OCI-LY7 (cell line): ENCODE results near the gene LHPP. TPM values are rescaled to one million over a fixed set of nuclear protein-coding genes. Genes with fewer than 3 reads are reported as not detected.

Experiments
- BruUV-seq: library from RNA; stranded (reverse); fragments of 400-500 nt; replicated peaks from 2 replicates; lab custom pipeline; 2021; lab: Mats Ljungman, UMichigan
- CTCF ChIA-PET: fragments of 300-600 bp; sonication (Branson Sonifier 250); formaldehyde crosslinking; loops from one replicate; lab custom pipeline; 2022; ENCODE audit warnings: antibody characterized with exemption; ENCODE audit not compliant: unreplicated experiment; lab: Charles Lee
- POLR2A ChIA-PET: fragments of 300-600 bp; sonication (Branson Sonifier 250); formaldehyde crosslinking; loops from one replicate; lab custom pipeline; 2022; ENCODE audit warnings: antibody characterized with exemption; lab: Charles Lee
- DNase-seq: peaks from one replicate; pipeline ENCODE4 v3.0.0-alpha.2; 2015; ENCODE audit warnings: low spot score
- H2AFZ ChIP-seq: fragments of 200-600 bp; sonication (generic), shearing (Covaris generic); 2 replicates; pipeline ENCODE4 v1.6.1; 2014; ENCODE audit warnings: mild to moderate bottlenecking, antibody characterized with exemption, low read length, moderate library complexity
- H3K27ac ChIP-seq: fragments of 200-600 bp; sonication (generic); 2 replicates; pipeline ENCODE4 v1.5.1; 2014; ENCODE audit warnings: mixed run types, low read depth, mild to moderate bottlenecking, moderate library complexity, low read length, inconsistent platforms; ENCODE audit not compliant: poor library complexity, severe bottlenecking
- H3K36me3 ChIP-seq: fragments of 200-600 bp; sonication (generic); 2 replicates; pipeline ENCODE4 v1.6.1; 2014; ENCODE audit warnings: mild to moderate bottlenecking, antibody characterized with exemption, low read length, moderate library complexity, mixed read lengths; ENCODE audit not compliant: insufficient read depth
- H3K4me1 ChIP-seq: fragments of 200-600 bp; sonication (generic); 2 replicates; pipeline ENCODE4 v1.5.1; 2014; ENCODE audit warnings: mild to moderate bottlenecking, low read length; ENCODE audit not compliant: insufficient read depth, poor library complexity, severe bottlenecking
- H3K4me2 ChIP-seq: fragments of 200-600 bp; sonication (generic); 2 replicates; pipeline ENCODE4 v1.6.1; 2014; ENCODE audit warnings: mild to moderate bottlenecking, low read length
- H3K4me3 ChIP-seq: fragments of 200-600 bp; sonication (generic); 2 replicates; pipeline ENCODE4 v1.5.1; 2014; ENCODE audit warnings: mild to moderate bottlenecking, low read depth, low read length; ENCODE audit not compliant: poor library complexity, severe bottlenecking
- H3K79me2 ChIP-seq: fragments of 200-600 bp; sonication (generic); 2 replicates; pipeline ENCODE4 v1.6.1; 2016; ENCODE audit warnings: low read depth, mild to moderate bottlenecking, low read length, moderate library complexity, mixed read lengths; ENCODE audit not compliant: insufficient read depth
- H3K9me2 ChIP-seq: fragments of 200-600 bp; sonication (generic); 2 replicates; pipeline ENCODE4 v1.6.1; 2016; ENCODE audit warnings: mild to moderate bottlenecking, low read length, mixed read lengths; ENCODE audit not compliant: insufficient read depth
- H3K9me3 ChIP-seq: fragments of 200-600 bp; sonication (generic); 2 replicates; pipeline ENCODE4 v1.6.1; 2014; ENCODE audit warnings: mild to moderate bottlenecking, mixed run types, low read length, mixed read lengths
- H4K20me1 ChIP-seq: fragments of 200-600 bp; sonication (generic); 2 replicates; pipeline ENCODE4 v1.6.1; 2014; ENCODE audit warnings: mild to moderate bottlenecking, antibody characterized with exemption, low read length, moderate library complexity, mixed read lengths; ENCODE audit not compliant: insufficient read depth
- EZH2phosphoT487 ChIP-seq: fragments of 200-600 bp; sonication (generic); IDR thresholded peaks from 2 replicates; pipeline ENCODE4 v1.6.1; 2018; ENCODE audit warnings: low read depth, borderline replicate concordance, mild to moderate bottlenecking, mixed run types, antibody characterized with exemption, low read length, moderate library complexity, mixed read lengths
- intact Hi-C: fragments of 100-400 bp; cut with micrococcal nuclease; formaldehyde crosslinking; loops from one replicate; pipeline ENCODE4 v1.10.0; 2022; ENCODE audit not compliant: unreplicated experiment
- total RNA-seq, 2 experiments: library from RNA; depleted of rRNA in 1 of 2; stranded (reverse); fragments of >200 nt in 1 of 2; shearing (Covaris generic) in 1 of 2; gene quantifications; 2 replicates each; pipeline ENCODE4 v1.2.3, GENCODE V29; 2014 to 2022
- TF ChIP-seq, protein P1 (sequence below): fragments of 200-600 bp; sonication (generic); conservative IDR thresholded peaks from 2 replicates; pipeline ENCODE4 v1.5.1; 2014; ENCODE audit warnings: mild to moderate bottlenecking, antibody characterized with exemption, low read length, moderate library complexity, mixed read lengths

The LHPP gene
- total RNA-seq, 2 experiments from 2014 or later: 30.3 to 65.2 TPM

DNA sequence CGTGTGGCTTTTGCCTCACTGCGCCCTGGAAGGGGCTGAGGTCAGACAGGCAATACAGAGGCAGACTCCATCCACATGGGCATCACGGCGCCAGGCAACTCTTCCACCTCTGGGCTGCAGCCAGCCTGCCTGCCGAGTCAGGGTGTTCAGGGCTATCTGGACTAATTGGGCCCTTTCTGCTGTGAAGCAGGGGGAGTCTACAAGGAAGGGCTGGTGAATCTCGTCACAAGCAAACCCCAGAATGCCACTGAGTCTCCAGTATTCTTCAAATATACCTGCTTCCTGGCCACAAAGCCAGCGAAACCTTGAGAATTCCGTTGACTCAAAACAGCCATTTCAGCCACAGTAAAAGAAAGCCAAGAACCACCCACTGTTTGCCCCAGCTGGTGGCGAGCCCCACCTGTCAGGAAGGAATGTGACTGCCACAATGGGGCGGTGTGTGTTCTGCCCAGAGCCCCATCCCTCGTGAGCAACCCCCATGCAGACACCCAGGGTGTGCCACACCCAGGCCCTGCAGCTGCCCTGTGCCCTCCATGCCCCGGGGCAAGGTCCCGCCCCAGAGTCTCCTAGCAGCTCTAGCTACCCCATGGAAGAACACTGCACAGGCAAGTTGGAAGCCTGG is 165.2 kb downstream of the LHPP start:
- Histone ChIP-seq H3K79me2 (no peaks in the 10 kb centered on the region), H3K9me3 (no peaks in the 10 kb centered on the region), H3K27ac (peak overlapping the region; percentile 7), H3K9me2 (no peaks in the 10 kb centered on the region), H3K36me3 (peaks cover 10% of the 10 kb centered on the region; the same call in 1 of the 2 replicates), H3K4me3 (no peak overlapping the region), H2AFZ (no peak overlapping the region), H4K20me1 (no peaks in the 10 kb centered on the region), H3K4me1 (peaks cover 21% of the 10 kb centered on the region), H3K4me2 (no peak overlapping the region; the same call in 1 of the 2 replicates)
- no peak for DNase-seq
- no peak for TF ChIP-seq EZH2phosphoT487
- TF ChIP-seq, protein P1, sequence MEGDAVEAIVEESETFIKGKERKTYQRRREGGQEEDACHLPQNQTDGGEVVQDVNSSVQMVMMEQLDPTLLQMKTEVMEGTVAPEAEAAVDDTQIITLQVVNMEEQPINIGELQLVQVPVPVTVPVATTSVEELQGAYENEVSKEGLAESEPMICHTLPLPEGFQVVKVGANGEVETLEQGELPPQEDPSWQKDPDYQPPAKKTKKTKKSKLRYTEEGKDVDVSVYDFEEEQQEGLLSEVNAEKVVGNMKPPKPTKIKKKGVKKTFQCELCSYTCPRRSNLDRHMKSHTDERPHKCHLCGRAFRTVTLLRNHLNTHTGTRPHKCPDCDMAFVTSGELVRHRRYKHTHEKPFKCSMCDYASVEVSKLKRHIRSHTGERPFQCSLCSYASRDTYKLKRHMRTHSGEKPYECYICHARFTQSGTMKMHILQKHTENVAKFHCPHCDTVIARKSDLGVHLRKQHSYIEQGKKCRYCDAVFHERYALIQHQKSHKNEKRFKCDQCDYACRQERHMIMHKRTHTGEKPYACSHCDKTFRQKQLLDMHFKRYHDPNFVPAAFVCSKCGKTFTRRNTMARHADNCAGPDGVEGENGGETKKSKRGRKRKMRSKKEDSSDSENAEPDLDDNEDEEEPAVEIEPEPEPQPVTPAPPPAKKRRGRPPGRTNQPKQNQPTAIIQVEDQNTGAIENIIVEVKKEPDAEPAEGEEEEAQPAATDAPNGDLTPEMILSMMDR: no peak
- intact Hi-C loops: loop anchor here (10.0 kb wide), 1 partner anchor 198 kb away; no protein-coding TSS in a partner anchor
- ChIA-PET POLR2A (interaction anchor here (1.3 kb wide), 1 partner anchor 115 kb away, joined by 4 read pairs; no protein-coding TSS in a partner anchor), CTCF (interaction anchor here (0.6 kb wide), 1 partner anchor 81 kb away, joined by 3 read pairs; no protein-coding TSS in a partner anchor)
- BruUV-seq: no TSS peak

DNA sequence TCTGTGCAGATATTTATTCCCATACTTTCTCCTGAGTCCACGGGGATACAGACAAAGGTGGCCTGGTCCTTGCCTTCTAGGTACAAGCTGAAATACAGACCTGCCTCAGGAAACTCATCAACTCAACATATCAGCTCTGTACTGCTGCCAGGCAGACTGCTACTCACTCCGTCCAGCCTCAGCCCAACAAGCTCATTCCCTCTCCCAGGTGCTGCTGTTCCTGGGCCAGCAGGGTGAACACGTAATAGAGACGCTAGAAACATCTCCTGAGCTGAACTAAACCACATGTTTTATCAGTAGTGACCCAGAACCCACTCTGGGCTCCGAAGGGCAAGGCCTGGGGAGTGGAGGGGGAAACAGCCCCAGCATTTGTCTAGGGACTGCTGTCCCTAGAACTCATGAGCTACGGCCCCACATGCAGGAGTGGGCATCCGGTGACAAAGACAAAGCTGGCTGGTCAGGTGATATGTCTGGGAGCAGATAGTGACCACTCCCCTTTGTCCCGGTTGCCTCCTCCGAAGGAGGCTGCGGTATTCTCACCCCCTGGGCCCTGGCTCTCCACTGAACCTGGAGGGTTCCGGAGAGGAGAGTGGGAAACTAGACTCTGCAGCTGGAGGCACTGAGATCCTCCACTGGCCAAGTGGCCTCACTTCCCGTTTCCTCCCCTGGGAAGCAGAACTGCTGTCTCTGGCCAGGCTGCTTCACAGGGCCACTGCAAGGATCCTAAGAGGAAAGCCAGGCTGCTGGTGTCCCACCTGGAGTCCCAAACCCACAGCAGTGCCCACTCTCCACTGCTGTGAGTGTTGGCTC is 166.4 kb downstream of the LHPP start:
- Histone ChIP-seq H3K9me2 (no peaks in the 10 kb centered on the region), H4K20me1 (no peaks in the 10 kb centered on the region), H3K4me3 (no peak overlapping the region), H3K4me2 (no peak overlapping the region), H3K36me3 (peaks cover 11% of the 10 kb centered on the region; the same call in 1 of the 2 replicates), H2AFZ (no peak overlapping the region), H3K27ac (no peak overlapping the region), H3K4me1 (peaks cover 18% of the 10 kb centered on the region), H3K9me3 (no peaks in the 10 kb centered on the region), H3K79me2 (peaks cover 3% of the 10 kb centered on the region; the same call in 1 of the 2 replicates)
- TF ChIP-seq, protein P1: no peak
- no peak for TF ChIP-seq EZH2phosphoT487
- CTCF ChIA-PET: no interaction called here
- intact Hi-C loops: loop anchor here (10.0 kb wide), 1 partner anchor 197 kb away; no protein-coding TSS in a partner anchor
- no TSS peak for BruUV-seq
- POLR2A ChIA-PET: interaction anchor here (1.3 kb wide), 1 partner anchor 114 kb away, joined by 4 read pairs; no protein-coding TSS in a partner anchor
- DNase-seq: no peak
